IMR-90 (cell line): Measurements from ENCODE around the gene TNFAIP8L1.

Experiments used
- BHLHE40 ChIP-seq: fragments of 150-350 bp; IDR thresholded peaks from 2 replicates; pipeline ENCODE4 v1.6.1; 2016; ENCODE audit warnings: mild to moderate bottlenecking, low read depth, low read length
- CHD1 ChIP-seq: IDR thresholded peaks from 2 replicates; pipeline ENCODE4 v1.6.1; 2012; ENCODE audit warnings: low read depth, low read length, improper control_type of control experiment
- CTCF ChIP-seq: conservative IDR thresholded peaks from 2 replicates; pipeline ENCODE4 v1.5.1; 2012; ENCODE audit warnings: mild to moderate bottlenecking, low read depth, low read length, improper control_type of control experiment
- MAFK ChIP-seq: IDR thresholded peaks from 2 replicates; pipeline ENCODE4 v1.6.1; 2012; ENCODE audit warnings: low read depth, low read length, improper control_type of control experiment
- MAZ ChIP-seq: IDR thresholded peaks from 2 replicates; pipeline ENCODE4 v1.6.1; 2012; ENCODE audit warnings: low read depth, mild to moderate bottlenecking, low read length, improper control_type of control experiment, moderate library complexity, borderline replicate concordance
- MXI1 ChIP-seq: IDR thresholded peaks from 2 replicates; pipeline ENCODE4 v1.6.1; 2012; ENCODE audit warnings: low read depth, mild to moderate bottlenecking, low read length, moderate library complexity, borderline replicate concordance
- POLR2A ChIP-seq: IDR thresholded peaks from 2 replicates; pipeline ENCODE4 v1.6.1; 2012; ENCODE audit warnings: mild to moderate bottlenecking, low read depth, low read length
- RAD21 ChIP-seq: IDR thresholded peaks from 2 replicates; pipeline ENCODE4 v1.6.1; 2012; ENCODE audit warnings: low read length, improper control_type of control experiment
- RCOR1 ChIP-seq: IDR thresholded peaks from 2 replicates; pipeline ENCODE4 v1.6.1; 2012; ENCODE audit warnings: mild to moderate bottlenecking, low read length, improper control_type of control experiment; ENCODE audit not compliant: insufficient replicate concordance
- SMC3 ChIP-seq: fragments of 150-350 bp; IDR thresholded peaks from 2 replicates; pipeline ENCODE4 v1.6.1; 2016; ENCODE audit warnings: low read depth, mild to moderate bottlenecking, antibody characterized with exemption, low read length, moderate library complexity

DNA sequence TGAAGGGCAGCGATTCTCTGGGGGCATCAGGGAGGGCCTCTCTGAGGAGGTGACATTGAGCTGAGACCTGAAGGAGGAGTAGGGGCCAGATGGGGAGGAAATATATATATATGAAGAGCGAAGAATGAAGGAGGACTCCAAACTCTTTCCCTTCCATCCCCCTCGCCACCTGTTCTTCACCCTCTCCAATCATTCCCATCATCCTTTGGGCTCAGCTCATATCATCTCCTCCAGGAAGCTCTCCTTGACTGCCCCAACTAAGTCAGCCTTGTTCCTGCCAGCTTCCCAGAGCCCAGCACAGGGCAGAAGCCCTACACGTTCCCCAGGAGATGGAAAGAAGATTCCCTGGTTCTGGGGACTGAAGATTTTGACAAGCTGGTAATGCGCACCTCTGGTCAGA is 46.9 kb upstream of the TNFAIP8L1 start:
- TF ChIP-seq BHLHE40 (no peak), RCOR1 (no peak), CTCF (no peak), MXI1 (no peak), MAZ (no peak), SMC3 (no peak), POLR2A (no peak), RAD21 (no peak), MAFK (no peak), CHD1 (no peak)
